PC-9 (cell line): ENCODE results near the gene RAP2B.

Source experiments
- EZH2 ChIP-seq: fragments of 200-600 bp; sonication (generic); IDR thresholded peaks from 2 replicates; pipeline ENCODE4 v1.8.0; 2017; ENCODE audit warnings: antibody characterized with exemption, low read depth
- TF ChIP-seq, protein P1 (sequence below): fragments of 200-600 bp; sonication (generic); conservative IDR thresholded peaks from 2 replicates; pipeline ENCODE4 v1.6.1; 2017; ENCODE audit warnings: mixed run types, antibody characterized with exemption, mild to moderate bottlenecking, moderate library complexity

- TF ChIP-seq, protein P1, sequence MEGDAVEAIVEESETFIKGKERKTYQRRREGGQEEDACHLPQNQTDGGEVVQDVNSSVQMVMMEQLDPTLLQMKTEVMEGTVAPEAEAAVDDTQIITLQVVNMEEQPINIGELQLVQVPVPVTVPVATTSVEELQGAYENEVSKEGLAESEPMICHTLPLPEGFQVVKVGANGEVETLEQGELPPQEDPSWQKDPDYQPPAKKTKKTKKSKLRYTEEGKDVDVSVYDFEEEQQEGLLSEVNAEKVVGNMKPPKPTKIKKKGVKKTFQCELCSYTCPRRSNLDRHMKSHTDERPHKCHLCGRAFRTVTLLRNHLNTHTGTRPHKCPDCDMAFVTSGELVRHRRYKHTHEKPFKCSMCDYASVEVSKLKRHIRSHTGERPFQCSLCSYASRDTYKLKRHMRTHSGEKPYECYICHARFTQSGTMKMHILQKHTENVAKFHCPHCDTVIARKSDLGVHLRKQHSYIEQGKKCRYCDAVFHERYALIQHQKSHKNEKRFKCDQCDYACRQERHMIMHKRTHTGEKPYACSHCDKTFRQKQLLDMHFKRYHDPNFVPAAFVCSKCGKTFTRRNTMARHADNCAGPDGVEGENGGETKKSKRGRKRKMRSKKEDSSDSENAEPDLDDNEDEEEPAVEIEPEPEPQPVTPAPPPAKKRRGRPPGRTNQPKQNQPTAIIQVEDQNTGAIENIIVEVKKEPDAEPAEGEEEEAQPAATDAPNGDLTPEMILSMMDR = no peak
- no peak for TF ChIP-seq EZH2
Measured at GRCh38 chr3:153163756-153164550, 1.9 kb downstream of the RAP2B start.
